ENCODE measurements around the gene RNF13.
"Not testable (repeated sequence)": the region's sequence is repeated elsewhere in the genome, so short reads cannot be mapped to it uniquely, and the experiment has no call there.

RNF13 gene

DNA sequence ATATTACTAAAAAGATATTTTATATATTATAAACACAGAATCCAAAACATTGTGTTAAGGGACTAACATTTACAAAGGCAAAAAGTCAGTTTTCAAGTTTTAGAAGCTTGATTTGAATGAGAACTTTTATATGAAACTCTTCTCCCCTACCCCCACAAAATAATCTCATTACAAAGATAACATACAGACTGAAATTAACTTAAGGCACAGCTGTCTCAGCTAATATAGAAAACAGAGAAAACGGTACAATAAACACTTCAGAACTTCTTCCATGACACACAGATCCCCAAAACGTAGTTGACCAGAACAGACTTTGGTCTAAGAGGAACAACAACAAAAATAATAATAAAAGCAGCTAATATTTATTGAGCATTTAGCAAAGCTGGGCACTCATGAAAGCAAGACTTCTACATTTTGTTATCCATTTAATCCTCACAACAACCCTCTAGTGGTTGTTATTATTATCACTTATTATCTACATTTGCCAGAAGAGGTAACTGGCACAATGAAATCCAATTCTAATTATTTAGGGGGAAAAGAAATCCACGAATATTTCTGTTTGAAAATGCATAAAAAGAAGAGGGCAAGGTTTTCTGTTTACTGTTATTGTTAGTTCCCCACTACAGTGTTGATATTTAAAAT is 89.6 kb downstream of the RNF13 start:
- no peak for DNase-seq

- no peak for DNase-seq
Measured at GRCh38 chr3:149906036-149906435, 93.0 kb downstream of the RNF13 start.

DNA sequence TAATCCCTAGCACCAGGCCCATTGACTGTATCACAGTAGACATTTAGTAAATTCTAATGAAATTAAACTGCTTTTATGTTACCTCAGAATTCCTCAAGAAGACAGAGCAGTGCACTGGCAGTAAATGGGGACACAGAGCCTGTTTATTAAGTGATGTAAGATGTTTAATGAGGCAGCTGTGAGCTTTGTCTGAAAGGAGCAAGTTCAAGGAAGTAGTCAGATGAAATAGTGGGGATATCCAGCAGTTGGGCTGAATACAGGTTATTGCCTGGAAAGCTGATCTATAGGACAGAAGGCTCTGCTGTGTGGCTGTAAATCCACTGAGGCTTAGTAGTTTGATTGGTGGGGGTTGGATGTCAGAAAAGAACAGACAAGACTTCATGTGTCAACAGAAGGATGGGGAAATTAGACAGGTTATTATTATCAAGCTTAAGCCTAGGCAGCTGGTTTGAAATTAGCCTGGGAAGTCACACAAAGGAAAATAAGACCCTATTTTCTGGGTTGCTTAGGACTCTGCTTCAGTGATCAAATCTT is 95.5 kb downstream of the RNF13 start:
- DNase-seq, result no peak

- no peak for DNase-seq
Measured at GRCh38 chr3:149909923-149910322, 96.9 kb downstream of the RNF13 start.

- no peak for DNase-seq
Measured at GRCh38 chr3:149917124-149917667, 104.2 kb downstream of the RNF13 start.

- no peak for DNase-seq
Measured at GRCh38 chr3:149919509-149919908, 106.5 kb downstream of the RNF13 start.

DNA sequence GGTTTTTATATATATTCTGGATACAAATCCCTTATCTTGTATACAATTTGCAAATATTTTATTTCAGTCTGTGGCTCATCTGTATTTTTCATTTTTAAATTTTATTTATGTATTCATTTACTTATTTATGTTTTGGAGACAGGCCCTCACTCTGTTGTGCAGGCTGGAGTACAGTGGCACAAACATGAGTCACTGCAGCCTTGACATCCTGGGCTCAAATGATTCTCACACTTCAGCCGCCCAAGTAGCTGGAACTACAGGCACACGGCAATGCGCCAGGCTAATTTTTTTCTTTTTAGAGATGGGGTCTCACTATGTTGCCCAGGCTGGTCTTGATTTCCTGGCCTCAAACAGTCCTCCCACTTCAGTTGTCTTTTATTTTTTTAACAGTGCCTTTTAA is 107.1 kb downstream of the RNF13 start:
- DNase-seq, result no peak

- no peak for DNase-seq
Measured at GRCh38 chr3:149933008-149933407, 120.0 kb downstream of the RNF13 start.

DNA sequence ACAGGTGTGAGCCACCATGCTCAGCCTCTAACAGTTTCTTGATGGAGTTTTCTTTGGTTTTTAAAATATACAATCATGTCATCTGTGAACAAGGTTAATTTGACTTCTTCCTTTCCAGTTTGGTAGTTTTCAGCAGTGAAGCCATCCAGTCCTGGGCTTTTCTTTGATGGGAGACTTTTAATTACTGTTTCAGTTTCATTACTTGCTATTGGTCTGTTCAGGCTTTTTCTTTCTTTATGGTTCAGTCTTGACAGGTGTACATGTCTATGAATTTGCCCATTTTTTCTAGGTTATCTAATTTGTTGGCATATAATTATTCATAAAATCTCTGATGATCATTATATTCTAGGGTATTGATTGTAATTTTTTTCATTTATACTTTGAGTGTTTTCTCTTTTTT is 120.8 kb downstream of the RNF13 start:
- no peak for DNase-seq

GRCh38 chr3:149934524-149934923 is 121.5 kb downstream of the RNF13 start:
- no peak for DNase-seq

DNA sequence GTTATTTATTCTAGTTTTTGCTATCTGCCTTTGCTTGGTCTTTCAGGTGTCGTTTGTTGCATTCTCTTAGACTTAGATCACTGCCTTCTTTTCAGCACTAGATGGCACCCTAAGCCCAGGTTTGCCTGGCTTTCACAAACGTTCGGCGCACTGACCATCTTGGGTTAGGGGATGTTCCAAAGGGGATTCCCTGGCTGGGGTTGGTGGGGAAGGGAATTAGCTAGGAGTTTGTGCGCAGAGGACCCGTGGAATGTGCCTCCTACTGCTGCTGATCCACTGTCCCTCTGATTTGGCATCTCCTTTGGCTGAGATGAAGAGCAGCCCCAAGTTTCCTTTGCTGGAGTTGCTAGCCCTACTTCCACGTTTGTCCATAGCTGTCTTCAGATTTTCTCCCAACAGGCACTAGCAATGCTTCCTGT is 123.8 kb downstream of the RNF13 start:
- no peak for DNase-seq

GRCh38 chr3:149938392-149939055 is 125.5 kb downstream of the RNF13 start:
- DNase-seq, result not testable (repeated sequence)

DNA sequence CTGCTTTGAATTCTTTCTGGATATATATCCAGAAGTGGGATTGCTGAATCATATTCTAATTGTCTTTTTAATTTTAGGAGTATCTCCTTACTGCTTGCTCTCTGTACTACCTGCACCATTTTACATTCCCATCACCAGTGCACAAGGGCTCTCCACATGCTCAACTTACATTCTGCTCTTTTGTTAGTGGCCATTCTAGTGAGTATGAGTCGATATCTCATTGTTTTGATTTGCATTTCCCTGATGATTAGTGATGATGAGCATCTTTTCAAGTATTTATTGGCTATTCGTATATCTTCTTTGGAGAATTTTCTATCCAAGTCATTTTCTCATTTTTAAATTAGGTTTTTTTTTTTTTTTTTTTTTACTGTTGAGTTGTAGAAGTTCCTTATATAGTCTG is 128.2 kb downstream of the RNF13 start:
- no peak for DNase-seq

- DNase-seq, result no peak
Measured at GRCh38 chr3:149941946-149942345, 128.9 kb downstream of the RNF13 start.

DNA sequence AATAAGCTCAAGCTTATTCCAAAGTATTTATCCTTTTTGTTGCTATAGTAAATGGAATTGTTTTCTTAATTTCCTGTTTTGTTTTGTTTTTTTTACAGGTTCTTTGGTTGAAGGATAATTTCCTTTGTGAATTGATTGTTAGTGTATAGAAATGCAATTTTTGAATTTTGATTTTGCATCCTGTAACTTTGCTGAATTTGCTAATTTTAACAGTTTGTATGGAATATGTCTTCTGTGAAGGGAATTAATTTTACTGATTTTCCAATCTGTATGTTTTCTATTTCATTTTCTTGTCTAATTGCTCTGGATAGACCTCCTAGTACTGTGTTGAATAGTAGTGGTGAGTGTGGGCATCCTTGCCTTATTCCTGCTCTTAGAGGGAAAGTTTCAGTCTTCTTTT is 129.4 kb downstream of the RNF13 start:
- no peak for DNase-seq

DNA sequence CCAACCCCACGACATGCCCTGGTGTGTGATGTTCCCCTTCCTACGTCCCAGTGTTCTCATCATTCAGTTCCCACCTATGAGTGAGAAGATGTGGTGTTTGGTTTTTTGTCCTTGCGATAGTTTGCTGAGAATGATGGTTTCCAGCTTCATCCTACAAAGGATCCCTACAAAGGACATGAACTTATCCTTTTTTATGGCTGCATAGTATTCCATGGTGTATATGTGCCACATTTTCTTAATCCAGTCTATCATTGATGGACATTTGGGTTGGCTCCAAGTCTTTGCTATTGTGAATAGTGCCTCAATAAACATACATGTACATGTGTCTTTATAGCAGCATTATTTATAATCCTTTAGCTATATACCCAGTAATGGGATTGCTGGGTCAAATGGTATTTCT is 131.0 kb downstream of the RNF13 start:
- not testable (repeated sequence) for DNase-seq

GRCh38 chr3:149947231-149947630 is 134.2 kb downstream of the RNF13 start:
- DNase-seq, result no peak

DNA sequence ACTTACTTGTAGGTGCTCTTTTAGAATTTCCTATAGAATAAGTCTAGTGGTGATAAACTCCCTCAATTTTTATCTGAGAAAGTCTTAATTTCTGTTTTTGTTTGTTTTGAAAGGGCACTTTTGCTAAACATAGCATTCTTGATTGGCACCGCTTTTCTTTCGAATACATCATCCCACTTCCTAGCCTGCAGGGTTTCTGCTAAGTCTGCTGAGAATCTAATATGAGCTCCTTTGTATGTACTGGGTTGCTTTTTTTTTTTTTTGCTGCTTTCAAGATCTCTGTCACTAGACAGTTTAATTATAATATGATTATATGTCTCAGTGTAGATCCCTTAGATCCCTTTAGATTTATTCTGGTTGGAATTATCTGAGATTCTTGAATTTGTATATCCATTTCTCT is 136.2 kb downstream of the RNF13 start:
- no peak for DNase-seq

- no peak for DNase-seq
Measured at GRCh38 chr3:149954812-149955211, 141.8 kb downstream of the RNF13 start.

GRCh38 chr3:149955449-149955848 is 142.4 kb downstream of the RNF13 start:
- DNase-seq, result no peak

GRCh38 chr3:149957361-149958125 is 144.5 kb downstream of the RNF13 start:
- DNase-seq, result no peak

GRCh38 chr3:149958171-149958796 is 145.3 kb downstream of the RNF13 start:
- DNase-seq, result no peak

DNA sequence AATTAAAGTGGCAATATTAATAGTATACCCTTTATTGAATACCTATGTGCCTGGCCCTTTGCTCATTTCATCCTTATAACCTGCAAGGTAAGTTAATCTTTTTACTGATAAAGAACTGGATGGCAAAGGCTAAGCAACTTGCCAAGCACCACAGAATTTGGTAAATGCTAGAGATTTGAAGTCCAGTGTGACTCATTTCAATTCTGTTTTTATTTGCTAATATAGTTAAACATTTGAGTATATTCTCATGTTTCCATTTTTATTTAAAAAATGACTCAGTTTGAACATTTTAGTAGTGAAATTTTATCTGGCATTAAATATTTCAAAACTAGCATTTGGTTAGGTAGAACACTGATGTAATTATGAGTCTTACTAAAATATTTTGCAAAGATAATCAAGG is 146.4 kb downstream of the RNF13 start:
- no peak for DNase-seq

Data from activated CD4-positive, alpha-beta T cell treated with anti-CD3 and anti-CD28 coated beads for 1 hour (primary cell).